GM12874 (cell line): ENCODE data around the gene ADAMTS19.
A peak's percentile ranks its signal among the peaks of the same experiment; 100 is the strongest.

Source experiments
- TF ChIP-seq, protein P1 (sequence below): IDR thresholded peaks from 2 replicates; pipeline ENCODE4 v1.5.1; 2011; ENCODE audit warnings: low read depth, mild to moderate bottlenecking, control low read depth, low read length, moderate library complexity; ENCODE audit not compliant: insufficient read depth

The ADAMTS19 gene

DNA sequence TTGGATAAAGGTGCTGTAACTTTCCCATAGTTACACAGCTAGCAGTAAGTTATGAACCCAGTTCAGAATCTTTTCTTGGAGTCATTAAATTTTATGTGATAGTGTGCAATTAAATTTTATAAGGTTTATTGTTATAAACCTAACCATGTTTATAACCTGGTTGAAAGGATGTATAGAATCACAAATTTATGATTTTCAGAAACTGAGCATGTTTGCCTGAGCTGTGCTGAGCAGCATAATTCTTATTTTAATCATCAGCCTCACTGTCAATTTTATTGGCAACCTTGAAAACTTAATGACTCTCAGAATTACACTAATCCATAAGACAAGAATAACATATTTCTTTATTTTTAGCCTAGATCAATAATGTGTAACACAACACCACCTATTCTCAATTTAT lies 46.9 kb downstream of the ADAMTS19 start:
- TF ChIP-seq, protein P1, sequence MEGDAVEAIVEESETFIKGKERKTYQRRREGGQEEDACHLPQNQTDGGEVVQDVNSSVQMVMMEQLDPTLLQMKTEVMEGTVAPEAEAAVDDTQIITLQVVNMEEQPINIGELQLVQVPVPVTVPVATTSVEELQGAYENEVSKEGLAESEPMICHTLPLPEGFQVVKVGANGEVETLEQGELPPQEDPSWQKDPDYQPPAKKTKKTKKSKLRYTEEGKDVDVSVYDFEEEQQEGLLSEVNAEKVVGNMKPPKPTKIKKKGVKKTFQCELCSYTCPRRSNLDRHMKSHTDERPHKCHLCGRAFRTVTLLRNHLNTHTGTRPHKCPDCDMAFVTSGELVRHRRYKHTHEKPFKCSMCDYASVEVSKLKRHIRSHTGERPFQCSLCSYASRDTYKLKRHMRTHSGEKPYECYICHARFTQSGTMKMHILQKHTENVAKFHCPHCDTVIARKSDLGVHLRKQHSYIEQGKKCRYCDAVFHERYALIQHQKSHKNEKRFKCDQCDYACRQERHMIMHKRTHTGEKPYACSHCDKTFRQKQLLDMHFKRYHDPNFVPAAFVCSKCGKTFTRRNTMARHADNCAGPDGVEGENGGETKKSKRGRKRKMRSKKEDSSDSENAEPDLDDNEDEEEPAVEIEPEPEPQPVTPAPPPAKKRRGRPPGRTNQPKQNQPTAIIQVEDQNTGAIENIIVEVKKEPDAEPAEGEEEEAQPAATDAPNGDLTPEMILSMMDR: no peak

DNA sequence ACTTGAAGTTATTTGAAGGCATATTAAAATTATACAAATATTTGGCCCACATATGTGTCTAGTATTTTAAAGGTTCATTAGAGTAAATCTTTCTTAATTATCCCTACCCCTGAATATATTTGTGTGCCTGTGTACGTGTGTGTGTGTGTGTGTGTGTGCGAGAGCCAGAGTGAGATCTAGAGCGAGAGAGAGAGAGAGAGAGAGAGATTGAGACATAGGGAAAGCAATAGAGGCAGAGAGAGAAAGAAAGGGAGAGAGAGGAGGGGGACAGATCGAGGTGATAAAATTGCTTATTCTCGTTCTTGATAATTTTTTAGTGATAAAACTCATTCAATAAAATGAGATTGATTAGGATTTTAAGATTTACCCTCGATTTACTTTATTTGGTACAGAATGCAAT lies 47.4 kb downstream of the ADAMTS19 start:
- TF ChIP-seq, protein P1: no peak

DNA sequence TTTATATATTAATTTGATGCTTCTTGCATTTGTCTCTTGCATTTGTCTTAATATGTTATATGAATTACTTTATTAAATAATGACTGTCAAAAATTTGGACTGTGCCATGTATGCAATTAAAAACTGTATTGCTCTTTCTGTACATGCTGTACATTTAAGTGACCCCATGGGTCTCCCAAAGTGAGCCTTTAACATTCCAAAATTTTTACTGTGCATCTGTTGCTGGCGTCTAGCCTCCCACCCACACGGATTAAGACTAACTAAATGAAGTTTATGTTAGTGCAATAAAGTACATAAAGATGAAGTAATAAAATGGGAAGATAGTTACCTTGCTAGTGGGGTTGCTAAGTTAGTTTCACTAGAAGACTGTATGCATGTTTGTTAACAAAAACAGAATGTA lies 48.5 kb downstream of the ADAMTS19 start:
- TF ChIP-seq, protein P1: no peak

DNA sequence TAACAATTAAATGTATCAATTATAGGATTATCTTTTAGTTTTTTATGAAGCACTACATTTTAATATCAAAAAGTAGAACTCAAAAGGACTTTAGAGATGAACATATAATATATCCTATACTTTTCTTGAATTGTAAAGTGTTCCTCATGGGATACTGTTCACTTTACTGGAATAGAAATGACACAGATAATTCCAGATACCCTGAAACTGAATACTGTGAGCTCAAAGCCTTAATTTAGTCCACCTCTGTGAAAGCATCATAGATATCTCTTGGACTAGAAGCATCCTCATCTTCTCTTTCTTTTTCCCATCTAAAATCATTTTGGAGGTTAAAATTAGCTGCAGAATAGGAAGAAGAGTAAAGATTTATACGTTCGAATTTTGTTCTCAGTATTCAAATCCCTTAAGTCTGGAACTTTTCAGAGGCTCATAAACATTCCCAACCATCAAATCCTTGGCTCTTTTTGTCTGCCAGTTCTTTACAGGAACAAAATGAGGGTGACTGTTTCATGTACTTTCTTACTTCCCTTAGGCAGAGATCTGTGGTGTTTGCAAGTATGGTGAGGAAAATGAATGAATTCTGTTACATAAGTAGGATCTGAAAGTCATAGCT lies 49.4 kb downstream of the ADAMTS19 start:
- TF ChIP-seq, protein P1: no peak

DNA sequence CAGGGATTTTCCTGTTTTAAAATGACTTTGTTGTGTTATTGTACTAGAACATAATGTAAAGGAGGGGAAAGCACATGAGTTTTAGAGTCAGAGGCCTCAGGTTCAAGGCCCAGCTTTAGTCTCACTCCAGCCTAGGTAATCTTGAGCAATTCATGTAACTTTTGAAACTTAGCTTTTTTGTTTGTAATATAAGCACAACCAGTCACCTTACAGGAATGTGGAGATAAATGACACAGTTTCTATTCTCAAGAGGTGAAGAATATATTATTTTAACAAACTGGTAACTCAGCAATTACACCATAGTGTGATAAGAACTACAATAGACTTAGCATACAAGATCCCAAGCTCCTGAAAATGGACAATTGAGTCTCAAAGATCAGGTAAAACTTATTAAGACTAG lies 51.2 kb downstream of the ADAMTS19 start:
- TF ChIP-seq, protein P1: no peak

DNA sequence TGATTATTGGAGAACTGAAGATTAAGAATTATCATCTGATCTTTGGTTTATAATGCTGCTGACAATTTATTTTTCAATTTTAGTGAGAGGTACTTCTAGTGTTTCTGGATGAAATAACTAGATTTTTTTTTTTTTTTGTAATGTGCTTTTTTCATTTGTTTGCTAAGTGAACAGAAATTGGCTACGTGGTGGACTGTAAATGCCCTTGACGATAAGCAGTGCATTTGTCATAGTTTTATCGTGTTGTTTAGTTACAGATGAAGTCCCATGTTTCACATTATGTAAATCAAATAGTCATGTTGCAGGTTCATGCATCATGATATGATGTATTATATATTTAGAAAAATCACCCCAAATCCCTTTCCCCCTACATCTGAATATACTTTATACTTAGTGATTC lies 81.0 kb downstream of the ADAMTS19 start:
- TF ChIP-seq, protein P1: no peak

DNA sequence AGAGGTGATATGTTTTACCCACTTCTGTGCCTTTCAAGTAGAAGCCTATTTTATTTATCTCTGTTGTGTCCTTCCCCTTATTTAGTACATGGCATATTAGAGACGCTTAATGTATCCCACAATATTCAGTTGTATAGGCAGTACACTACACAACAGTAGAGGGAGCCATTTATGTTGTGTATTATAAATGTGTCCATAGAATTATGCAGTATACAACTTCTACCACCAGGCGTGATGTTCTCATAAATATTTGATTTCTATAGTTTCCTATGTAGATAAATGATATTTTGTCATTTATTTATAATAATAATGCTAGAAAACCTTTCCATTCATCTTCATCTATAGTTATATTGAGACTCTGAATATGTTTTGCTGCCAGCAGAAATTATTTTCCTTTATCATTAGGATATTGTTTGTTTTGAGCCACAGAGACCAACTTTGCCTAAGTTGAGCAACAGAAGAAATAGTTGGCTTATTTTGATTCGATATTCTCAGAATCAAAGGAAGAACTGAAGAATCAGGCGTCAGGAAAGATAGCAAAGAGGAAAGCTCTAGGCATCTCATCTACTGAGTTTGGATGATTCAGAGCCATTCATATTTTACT lies 81.7 kb downstream of the ADAMTS19 start:
- TF ChIP-seq, protein P1: peak; percentile 21; the same call in 1 of the 2 replicates
